ENCODE data around the gene BID.

DNA sequence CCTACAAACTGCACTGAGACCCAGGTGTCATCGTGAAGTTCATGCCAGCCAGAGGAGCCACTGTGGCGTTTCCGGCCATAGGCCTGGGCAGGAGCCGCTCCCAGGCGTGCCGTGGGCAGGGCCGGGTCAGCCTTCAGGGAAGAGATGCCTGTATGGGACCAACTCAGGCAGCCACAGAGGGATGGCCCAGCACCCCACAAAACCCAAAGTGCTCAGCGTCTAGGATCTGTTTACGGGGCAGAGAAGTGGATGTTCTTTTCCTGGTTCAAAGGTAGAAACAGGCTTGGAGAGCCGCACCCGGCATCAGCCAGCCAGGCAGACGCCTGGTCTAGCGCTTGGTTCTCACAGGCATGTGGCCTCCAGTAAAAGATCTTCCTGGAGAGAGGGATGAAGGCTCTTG, 8.4 kb upstream of the BID start:
- TF ChIP-seq POLR2A (IDR thresholded peaks at IDR 0.05; ENCODE audit: low read length) = no peak
- TF ChIP-seq GATA1 (IDR thresholded peaks at IDR 0.05; ENCODE audit: low read depth, low read length) = no peak
